ENCODE measurements around the gene CHCHD3.

CHCHD3 gene

DNA sequence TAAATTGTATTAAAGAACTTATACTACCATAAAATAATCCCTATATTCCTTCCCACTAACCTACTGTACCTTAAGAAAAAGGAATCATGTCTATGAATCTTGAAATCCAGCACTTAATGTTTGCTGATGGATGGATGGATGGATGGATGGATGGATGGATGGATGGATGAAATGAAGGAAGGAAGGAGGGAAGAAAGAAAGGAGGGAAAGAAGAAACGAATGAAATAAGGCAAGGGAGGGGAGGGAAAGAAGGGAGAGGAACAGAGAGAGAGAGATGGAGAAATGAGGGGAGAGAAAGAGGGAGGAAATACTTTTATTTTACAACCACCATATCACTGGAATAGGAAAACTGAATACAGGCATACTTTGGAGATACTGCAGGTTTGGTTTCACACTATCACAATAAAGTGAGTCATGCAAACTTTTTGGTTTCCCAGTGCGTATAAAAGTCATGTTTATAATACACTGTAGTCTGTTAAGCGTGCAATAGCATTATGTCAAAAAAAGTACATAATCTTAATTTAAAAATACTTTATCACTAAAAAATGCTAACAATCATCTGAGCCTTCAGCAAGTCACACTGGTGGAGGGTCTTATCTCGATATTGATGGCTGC, 219.8 kb downstream of the CHCHD3 start:
- DNase-seq (ENCODE audit: low read depth) = no peak

DNA sequence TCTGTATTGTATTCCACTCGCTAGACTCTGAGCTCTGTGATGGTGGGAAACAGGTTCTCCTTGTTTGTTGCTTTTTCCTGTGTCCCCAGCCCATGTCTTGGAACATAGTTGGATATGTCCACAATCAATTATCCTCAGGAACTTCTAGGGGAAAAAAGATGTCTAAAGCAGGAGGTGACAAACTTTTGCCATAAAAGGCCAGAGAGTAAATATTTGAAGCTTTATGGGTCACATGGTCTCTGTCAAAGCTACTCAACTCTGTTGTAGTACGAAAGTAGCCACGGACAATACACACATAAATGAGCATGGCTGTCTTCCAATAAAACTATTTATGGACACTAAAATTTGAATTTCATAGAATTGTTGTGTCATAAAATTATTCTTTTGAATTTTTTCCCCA, 220.5 kb downstream of the CHCHD3 start:
- no peak for DNase-seq (ENCODE audit: low read depth)

DNA sequence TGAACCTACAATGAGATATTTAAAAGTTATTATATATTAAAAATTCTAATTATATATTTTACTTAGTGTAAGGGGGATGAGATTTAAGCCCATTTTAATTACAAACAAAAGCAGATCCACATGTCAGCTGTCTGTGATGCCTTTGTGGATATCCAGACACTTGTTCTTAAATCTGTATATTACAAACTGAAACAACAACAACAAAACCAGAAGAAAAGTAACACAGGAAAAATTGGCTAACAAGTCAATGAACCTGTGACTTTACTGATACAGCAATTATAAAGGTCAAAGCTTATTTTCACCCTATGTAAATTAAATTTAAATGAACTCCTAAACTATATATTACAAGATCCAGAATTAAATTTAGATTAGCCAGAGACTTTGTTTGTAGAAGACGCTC, 222.7 kb downstream of the CHCHD3 start:
- no peak for DNase-seq (ENCODE audit: low read depth)

DNA sequence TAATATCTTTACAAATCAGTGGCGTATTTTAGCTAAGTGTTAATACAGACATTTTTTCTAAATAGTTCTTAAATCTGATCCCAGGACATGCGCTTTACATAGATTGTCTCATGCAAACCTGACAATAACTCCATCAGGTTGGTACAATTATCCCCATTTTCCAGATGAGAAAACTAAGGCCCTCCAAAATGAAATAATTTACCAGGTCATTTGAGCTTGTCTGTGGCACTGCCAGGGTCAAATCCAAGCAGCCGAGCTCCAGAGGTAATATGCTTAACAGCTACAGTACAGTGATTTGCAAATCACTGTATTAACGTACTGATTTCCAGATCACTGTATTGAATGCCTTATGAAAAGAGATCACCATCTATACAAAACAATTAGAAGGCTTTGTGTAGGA, 223.1 kb downstream of the CHCHD3 start:
- no peak for DNase-seq (ENCODE audit: low read depth)

DNA sequence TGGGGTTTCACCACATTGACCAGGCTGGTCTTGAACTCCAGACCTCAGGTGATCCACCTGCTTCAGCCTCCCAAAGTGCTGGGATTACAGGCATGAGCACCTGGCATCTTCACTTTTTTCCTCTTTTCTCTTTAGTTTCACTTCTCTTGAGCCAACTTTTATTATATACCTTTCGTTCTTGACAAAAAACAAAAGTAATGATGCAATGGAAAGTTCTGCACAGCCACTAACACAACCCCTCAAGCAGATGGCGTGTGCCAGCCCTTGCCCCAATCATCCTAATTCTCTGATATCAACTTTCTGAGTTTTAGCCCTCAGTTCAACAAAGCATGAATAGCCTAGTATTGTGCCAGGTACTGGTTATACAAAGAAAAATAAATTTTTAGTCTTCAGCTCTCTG, 223.6 kb downstream of the CHCHD3 start:
- DNase-seq (ENCODE audit: low read depth) = no peak

DNA sequence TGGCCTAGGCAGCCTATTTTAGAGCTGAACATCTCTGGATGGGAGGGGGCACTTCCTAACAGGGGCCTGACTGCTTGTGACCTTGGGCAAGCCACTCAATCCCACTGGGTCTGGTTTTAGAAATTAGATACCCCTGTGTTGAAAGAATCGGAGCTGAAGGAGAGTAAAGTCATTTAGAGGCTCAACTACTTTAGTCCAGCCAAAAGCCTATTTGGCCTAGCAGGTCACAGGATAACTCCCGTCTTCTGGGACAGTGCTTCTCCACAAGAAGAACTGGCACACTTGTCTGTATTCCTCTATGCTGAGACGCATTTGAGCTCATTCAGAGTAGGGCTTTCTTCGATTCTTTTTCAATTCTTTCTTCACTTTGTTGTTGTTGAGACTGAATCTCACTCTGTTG, 224.2 kb downstream of the CHCHD3 start:
- DNase-seq (ENCODE audit: low read depth) = no peak

DNA sequence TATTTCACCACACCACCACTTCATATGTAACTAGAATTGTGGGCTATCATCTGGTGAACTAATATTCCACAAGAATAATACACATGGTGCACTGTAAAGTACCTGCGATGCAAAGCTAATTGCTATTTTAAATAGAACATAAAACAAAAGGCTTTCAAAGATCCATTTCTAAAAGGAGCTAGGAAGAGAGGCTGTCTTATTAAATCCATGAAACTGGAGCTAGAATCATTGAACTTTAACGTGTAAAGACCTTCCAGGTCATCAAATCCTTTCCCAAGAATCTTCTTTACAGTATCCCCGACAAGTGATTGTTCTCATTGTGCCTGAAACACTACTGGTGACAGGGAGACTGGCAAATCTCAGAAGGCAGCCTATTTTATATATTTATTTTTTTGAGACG, 224.9 kb downstream of the CHCHD3 start:
- no peak for DNase-seq (ENCODE audit: low read depth)

DNA sequence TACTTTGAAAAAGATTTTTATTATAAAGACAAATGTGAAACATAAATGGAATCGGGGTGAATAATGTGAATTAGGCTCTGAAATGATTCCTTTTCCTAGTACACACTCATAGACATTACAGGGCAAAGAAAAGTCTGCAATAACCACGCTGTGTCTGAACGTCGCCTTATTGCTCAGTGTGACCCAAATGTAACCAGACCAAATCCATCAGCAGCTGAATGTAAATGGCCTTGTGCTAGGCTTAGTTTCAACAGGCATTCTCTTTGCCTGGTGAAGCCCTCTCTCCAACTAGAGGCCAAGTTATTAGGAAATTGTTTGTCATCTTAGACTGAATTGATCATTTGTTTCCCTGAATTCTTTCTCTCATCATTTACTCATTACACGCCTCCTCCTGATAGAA, 225.5 kb downstream of the CHCHD3 start:
- DNase-seq (ENCODE audit: low read depth) = no peak

DNA sequence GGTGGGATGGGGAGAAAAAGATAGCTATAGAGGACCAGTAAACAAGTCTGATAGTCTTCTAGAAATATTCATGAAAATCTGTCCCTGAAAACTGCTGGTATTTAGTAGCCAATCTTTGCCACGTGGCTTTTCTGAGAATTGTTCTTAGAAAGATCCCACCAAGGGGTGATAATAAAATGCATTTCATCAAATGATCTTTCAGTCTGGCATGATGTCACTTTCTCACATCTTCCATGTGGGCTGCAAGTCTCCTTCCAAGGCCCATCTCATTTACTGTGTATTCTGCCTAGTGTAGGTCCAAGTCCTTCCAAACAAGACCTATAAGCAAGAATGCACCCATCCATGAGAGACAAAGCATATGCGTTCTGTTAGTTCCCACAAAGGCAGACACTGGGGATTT, 226.0 kb downstream of the CHCHD3 start:
- no peak for DNase-seq (ENCODE audit: low read depth)

DNA sequence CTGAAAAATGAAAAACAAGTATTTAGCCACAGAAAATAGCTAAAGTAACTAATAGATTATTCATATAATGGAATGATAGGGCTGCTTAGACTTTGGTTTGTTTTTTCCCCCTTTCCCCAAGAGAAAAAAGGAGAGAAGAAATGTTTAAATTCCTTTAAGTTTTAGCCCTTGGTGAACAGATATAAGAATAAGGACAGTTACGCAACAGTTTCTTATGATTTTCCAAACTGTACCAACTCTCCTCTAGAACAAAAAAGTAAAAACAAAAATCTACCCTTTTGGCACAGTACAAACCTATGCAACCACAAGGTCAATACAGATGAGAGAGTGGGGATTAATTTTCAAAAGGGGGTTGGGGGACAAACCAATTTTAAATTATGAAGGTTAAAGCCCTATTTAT, 227.7 kb downstream of the CHCHD3 start:
- no peak for DNase-seq (ENCODE audit: low read depth)

DNA sequence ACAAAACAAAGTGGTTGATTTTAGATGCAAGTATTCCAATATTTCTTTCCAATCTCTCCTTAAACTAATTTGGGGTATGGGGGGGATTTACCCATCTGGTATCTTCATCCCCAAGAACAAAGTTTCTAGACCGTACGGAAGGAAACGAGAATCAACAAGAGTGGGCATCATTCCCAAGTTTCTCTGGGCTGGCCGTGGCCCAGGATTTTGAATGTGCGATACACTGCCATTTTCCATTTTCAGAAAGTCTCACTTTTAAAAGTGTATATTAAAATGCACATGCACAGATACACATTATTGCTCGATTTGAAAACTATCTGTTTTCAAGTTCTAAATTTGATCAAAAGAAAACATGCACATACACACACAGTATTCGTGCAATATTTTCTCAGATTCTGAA, 234.5 kb downstream of the CHCHD3 start:
- no peak for DNase-seq (ENCODE audit: low read depth)

DNA sequence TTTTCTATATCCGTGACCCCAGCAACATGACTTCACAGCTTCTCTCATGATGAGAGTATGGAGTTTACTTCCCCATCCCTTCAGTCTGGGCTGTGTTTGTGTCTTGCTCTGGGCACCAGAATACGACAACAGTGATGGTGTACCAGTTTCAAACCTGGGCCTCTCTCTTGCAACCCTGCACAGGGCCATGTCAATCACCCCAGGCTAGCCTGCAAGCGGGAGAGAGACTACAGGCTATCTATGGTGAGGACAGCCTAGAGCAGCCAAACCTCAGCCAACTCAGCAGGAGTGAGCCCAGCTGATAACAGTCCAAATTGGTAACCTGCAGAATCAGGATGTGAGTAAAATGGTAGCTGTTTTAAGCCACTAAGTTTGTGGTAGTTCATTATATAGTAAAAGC, 235.8 kb downstream of the CHCHD3 start:
- DNase-seq (ENCODE audit: low read depth) = no peak

DNA sequence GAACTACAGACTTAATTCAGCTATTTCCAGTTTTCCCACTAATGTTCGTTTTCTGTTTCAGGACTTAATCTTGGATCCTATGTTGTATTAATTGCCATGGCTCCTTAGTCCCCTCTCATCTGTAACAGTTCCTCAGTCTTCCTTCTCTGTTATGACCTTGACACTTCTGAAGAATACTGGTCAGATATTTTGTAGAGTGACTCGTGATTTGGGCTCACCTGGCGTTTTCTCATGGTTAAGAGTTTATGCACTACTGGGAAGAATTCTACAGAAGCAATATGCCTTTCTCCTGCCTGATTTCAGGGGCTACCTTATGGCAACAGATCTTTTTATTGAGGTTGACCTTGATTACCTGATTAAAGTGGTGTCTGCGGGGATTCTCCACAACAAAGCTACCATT, 239.4 kb downstream of the CHCHD3 start:
- no peak for DNase-seq (ENCODE audit: low read depth)

DNA sequence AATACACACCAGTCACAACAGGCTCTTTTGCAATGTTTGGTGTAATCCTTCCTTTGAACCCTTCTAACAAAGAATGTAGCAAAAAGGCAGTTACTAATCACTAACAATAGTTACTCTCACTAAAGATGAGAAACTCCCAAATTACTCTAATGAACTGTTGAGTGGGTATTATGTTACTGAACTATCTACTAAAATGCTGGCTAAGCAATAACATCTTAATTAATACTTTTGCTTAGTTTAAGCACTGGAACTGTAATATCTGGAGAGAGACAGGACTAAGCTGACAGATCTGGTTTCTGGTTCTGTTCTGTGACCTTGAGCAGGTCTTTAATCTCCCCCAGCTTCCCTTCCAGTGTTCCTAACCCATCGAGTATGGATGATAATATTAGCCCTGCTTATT, 241.7 kb downstream of the CHCHD3 start:
- DNase-seq (ENCODE audit: low read depth) = no peak

DNA sequence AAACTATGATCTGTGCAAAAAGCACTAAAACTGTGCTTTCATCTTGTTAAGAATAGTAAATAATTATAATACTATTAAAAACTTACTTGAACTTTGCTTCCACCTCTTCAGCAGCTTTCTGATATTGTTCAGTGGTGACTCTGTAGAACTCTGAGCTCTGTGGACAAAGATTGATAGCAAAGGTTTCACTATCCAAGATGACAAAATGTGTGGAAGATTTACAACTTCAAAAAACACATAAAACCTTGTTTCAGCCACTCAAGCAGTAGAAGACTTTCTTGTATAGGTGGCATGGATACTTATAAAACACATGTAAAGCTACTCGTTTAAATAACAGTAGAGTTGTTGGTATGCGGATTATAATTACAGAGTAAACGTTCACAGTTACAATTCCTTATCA, 243.6 kb downstream of the CHCHD3 start:
- no peak for DNase-seq (ENCODE audit: low read depth)

DNA sequence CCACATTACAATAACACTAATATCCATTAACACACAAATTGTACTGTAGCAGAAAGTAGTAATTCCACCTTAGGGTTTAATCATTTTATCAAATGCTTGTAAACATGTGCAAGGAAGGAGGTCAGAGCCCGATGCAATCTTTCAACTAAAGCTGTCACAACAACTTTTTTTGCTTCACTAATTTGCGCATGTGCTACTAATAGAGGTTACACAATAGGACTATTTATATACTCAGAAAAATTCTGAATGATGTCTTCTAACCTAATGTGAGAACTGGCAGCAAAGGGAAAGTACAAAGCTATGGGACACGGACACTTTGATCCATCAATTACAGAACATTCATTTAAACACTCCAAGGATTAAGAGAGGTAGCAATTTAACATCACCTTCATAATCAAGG, 244.4 kb downstream of the CHCHD3 start:
- no peak for DNase-seq (ENCODE audit: low read depth)

DNA sequence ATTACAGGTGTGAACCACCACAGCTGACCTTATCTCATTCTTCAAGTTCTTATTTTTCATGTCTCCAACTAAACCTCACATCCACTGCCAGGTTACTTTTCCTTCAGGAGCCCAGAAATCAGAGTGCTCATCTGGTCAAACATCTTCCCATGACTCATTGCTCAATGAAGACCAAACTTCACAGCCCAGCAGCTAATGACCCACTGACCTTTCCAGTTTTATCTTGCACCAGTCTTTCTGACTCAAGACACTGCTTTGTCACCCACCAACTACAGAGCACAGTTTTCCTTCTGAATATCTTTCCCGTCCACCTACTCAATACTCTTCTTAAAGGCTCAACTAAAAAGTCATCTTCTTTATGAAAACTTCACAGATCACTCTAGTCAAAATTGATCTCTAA, 245.1 kb downstream of the CHCHD3 start:
- DNase-seq (ENCODE audit: low read depth) = no peak

DNA sequence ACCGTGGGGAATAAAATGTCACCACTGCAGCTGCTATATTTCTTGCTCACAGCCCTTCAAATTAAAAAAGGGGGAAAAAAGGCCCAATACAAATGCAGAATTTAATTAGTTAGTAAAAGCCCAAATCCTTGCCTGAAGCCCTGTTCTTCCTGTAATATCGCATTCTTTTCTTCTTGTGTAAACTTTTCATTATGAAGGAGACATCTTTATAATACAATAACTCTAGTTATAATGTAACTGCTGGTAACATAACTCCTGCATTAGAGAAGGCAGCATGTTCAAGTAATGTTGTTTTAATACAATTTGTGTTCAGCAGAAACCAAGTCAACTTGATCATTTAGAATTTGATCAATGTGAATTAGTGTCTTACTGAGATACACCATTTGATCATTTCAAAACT, 250.9 kb downstream of the CHCHD3 start:
- no peak for DNase-seq (ENCODE audit: low read depth)

DNA sequence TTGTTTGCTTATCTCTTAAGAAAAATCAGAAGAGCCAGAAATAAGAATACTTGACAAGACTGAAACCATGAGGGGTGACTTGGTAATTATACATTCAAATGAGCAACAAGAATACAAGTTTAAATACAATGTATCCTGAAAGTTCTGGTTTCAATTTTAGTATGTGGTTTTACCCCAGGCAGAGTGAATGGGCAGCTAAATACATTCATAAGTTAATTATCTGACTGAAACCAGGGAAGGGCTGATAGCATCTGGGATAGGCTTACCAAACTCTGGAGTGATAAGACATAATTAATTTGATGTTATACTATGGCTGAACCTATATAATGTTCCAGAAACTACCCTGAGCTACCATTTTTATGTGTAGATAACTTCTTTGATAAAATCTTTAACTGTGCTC, 253.4 kb downstream of the CHCHD3 start:
- no peak for DNase-seq (ENCODE audit: low read depth)

DNA sequence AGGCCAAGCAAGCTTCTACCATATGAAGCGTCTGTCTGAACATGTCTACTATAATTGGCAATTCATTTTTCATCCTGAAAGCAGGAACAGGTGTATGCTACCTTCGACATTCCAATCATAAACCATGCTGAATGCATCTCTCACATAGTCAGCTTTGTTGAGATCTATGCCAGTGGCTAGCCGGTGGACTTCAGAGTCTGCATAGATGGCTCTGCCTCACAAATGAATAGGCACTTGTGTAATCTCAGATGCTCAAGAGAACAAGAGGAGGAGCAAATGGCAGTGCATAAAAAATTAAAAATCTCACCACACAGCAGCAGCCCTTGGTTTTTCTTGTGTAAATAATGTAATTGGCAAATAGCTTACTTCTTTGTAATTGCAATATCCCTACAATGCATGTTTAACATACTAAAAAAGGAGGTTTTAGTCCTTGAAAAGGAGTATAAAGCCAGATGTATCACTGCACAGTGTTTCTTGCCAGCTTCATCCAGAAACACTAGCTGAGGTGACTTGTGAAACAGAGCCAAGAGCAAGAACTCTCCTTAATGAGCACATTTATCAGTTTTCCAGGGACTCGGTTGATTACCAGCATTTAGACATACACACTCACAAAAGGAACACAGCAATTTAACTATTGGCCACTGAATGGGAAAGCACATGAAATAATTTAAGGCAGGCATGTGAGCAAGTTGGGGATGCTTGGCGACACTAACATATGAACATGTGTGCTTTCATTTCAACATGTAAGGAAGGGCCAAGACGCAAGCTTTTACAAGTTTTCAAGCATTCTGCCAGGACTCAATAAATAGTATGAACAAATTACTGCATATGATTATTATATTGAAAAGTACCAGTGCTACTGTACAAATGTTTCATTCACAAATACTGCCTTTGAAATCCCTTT, 255.7 kb downstream of the CHCHD3 start:
- DNase-seq (ENCODE audit: low read depth) = no peak

DNA sequence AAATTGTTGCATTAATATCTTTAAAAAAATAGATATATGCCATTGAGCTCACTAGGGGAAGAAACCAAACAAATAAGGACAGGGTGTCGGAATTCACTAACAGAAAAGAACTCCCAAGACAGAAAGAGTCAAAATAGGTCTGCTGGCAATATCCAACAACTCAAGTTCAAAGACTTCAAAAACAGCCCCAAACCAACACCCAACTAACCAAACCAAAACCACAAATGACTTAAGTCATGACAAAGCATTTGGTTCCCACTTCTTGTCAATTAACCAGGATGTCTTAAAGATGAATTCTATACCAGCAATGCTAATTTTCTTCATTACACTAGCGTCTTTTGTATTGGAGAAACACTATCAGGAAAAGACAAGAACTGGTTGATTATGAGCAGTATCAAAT, 256.7 kb downstream of the CHCHD3 start:
- no peak for DNase-seq (ENCODE audit: low read depth)

DNA sequence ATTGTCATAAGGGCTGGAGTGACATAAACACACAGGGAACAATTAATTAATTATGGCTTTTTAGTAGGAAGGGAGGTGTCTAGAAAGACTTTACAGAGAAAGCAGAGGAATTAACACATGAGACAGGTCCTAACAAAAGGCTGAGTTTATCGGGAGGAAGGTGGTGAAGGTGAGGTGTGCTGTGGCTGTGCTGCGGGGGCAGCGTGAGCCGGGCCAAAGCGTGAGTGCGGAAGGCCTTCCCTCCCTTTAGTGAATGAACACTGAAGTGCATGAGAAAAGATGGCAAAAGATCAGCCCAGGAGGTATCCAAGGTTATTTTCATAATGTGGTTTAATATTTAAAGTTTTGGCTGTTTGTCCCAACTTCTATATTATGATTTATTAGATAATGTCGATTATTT, 262.2 kb downstream of the CHCHD3 start:
- DNase-seq (ENCODE audit: low read depth) = no peak

DNA sequence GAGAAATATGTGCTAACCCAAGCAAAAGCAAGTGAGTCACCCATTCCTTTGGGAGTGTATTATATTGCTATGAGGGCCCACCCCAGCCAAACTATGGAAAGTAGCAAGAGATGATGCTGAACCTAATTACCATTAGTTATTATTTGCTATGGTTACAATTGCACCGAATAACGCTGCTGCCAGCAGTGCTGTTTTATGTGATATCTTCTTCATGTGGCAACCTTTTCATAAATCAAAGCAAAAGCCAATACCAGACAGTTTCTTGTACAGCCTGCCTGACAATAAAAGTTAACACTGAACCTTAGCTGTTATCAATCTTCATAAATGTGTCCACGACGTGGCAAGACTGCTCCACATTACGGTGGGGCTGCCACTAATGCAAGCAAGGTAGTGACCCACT, 263.9 kb downstream of the CHCHD3 start:
- DNase-seq (ENCODE audit: low read depth) = no peak

Data from activated gamma-delta T cell treated with anti-CD3 and anti-CD28 coated beads, Interleukin-2, amount 50 U/mL, for 16 hours (primary cell).